ENCODE results near the gene RTP5. TPM values are rescaled to one million over a fixed set of nuclear protein-coding genes. Genes with fewer than 3 reads are reported as not detected.

The RTP5 gene
- total and polyA plus RNA-seq, 2 of the 8 experiments (the other 6 are each of a cell fraction or from before 2014, with no cell fraction given) = not detected

- TF ChIP-seq CHD7 (IDR thresholded peaks at IDR 0.05; ENCODE audit: insufficient replicate concordance, low read length) (no peak), CTBP2 (IDR thresholded peaks at IDR 0.05; ENCODE audit: borderline replicate concordance, insufficient read depth, insufficient read length, low read length) (no peak), SRF (IDR thresholded peaks at IDR 0.05; ENCODE audit: low read depth, low read length) (no peak), ATF3 (IDR thresholded peaks at IDR 0.05; ENCODE audit: insufficient read depth, low read depth, low read length) (no peak), FOSL1 (IDR thresholded peaks at IDR 0.05; ENCODE audit: insufficient read depth, low read depth, low read length) (no peak), MAFK (IDR thresholded peaks at IDR 0.05; ENCODE audit: low read depth, low read length) (no peak), SAP30 (IDR thresholded peaks at IDR 0.05; ENCODE audit: insufficient read depth, insufficient replicate concordance, low read length) (no peak), CEBPB (IDR thresholded peaks at IDR 0.05; ENCODE audit: low read depth, low read length) (no peak), POU5F1 (IDR thresholded peaks at IDR 0.05; ENCODE audit: low read depth, low read length) (no peak), BACH1 (IDR thresholded peaks at IDR 0.05; ENCODE audit: low read length) (no peak)
These were observed 9.8 kb downstream of the RTP5 start (continued) for GRCh38 chr2:241879326-241879725.
